KBM-7 (cell line): ENCODE measurements around the gene RNF157.
"Not testable (repeated sequence)": the region's sequence is repeated elsewhere in the genome, so short reads cannot be mapped to it uniquely, and the experiment has no call there.

Experiments used
- DNase-seq: peaks from one replicate; pipeline ENCODE4 v3.0.0-alpha.2; 2015
- in situ Hi-C: fragments of 300-500 bp; cut with MboI; formaldehyde crosslinking; loops from 2 replicates; pipeline ENCODE4 v1.14.3; 2020; ENCODE audit warnings: low sequenced_read_pairs, low pct_unique_long_range_greater_than_20kb, mixed read lengths

Gene RNF157

DNA sequence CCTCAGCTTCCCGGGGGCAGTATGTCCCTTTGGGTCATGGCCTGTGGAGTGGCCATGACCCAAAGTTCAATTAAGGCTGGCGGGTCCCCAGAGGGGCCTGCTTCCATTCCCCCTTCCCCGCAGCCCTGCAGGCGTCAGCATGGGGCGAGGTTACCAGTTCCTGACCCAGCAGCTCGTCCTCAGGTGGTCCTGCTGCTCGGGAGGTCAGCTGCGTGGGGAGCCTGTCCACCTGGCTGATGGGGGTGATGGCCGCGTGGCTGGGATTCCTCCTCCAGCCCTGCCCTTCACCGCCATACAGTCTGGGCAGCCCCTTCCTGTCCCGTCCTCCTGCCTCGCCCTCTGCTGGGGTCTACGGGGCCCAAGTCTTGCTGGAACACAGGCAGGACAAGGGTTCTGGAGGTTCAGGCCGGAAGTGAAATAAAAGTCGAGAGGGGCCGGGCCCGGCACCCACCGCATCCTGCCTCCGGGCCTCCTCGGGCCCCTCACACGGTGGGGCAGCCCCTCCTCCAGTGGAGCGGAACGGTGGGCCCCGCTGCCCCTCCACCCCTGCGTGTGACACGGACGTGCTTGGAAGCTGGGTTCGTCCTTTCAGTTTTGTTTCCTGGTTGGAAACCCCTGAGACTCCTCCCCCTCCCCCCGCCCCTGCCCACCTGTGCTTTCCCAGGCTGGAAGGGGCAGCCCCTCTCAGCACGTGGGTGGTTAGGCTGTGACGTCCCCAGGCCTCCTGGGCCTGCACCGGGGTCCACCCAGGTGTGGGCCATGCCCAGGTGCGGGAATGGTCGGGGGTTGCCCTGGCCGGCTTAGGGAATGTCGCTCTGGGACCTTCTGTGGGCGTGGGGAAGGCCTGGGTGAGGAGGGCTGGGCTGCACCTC, 31.6 kb upstream of the RNF157 start:
- in situ Hi-C loops: loop anchor here (10.0 kb wide), 1 partner anchor 147 kb away; no protein-coding TSS in a partner anchor
- no peak for DNase-seq

DNA sequence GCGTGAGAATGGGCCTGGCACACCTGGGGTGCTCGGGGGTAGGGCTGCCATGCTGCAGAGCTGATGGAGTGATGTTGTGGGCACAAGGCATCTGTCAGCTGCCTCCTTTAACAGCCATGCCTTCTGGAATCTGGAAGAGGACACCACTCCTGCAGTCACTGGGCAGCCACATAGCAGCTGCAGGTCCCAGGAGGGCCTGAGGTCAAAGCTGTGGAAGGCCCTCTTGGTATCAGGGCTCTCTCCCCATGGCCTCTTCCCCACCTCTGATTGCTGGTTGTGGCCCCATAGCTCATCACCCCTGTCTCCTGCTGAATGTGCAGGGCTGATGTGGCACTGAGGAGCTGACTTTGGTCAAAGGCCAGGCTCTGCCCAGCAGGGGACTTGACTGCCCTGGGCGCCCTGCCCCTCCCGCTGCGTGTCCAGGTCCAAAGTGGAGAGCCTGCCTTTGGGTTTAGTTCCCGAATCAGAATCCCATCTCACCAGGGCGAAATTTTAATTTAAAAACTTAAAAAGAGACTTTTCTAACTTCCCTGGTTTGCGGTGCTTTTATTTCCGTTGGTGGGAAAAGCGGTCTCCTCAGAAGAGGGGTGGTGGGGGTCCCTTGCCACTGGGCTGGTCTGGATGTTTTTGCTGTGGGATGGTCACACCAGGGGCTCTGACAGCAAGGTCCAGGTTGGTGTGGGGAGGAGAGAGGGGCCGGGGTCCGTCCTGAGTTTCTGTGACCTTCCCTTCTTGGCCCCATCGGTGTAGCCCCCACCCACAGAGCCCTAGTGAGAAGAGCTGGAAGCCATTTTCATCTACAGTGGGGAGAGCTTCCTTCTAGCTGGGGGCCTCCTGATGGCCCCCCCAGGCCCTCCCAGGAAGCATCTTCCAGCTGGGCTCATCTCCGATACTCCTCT, 30.7 kb upstream of the RNF157 start:
- DNase-seq: no peak
- in situ Hi-C loops: loop anchor here (10.0 kb wide), 1 partner anchor 146 kb away; no protein-coding TSS in a partner anchor

- in situ Hi-C loops: loop anchor here (10.0 kb wide), 1 partner anchor 145 kb away; no protein-coding TSS in a partner anchor
- no peak for DNase-seq
Observed at GRCh38 chr17:76270127-76270592, 29.9 kb upstream of the RNF157 start.

DNA sequence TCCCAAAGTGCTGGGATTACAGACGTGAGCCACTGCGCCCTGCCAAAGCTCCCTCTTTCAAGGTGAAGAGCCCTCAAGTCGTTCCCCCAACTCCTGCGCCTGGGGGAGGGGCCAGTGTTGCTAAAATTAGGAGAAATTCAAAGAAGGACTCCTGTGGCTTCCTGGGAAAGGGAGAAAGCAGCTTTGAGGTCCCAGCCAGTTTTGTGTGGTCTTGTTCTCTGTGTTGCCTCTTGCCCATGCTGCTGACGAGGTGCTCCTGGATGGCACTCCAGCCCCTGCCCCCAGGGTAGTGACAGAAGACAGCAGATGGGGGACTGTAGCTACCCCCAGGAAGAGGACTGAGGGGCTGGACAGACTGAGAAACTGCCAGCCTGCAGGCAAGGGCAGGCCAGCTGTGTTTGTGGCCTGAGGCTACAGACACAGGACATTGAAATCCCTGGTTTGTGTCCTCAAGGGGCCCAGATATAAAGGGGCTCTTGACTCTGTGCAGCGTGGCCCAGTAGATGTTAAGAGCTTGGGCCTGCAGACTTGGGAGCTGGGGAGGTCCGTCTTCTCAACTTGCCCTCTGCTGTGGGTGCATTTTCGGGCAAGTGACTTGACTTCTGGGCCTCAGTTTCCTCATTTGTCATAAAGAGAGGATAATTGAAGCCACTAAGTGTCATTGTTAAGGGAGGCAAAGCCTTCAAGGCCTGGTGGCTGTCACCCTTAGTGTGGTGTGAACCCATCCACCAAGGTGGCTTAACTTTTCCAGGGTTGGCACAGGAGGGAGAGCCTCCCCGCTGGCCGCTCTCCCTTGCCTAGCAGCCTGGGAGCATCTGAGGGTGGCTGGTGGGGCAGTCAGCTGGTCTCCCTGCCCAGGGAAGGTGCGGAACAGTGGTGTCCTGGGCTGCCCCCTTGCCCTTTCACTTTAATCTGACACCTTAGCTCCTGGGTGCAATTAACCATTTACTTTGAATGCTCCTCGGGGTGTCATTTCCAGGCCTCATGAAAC, 29.0 kb upstream of the RNF157 start:
- peak; percentile 86 for DNase-seq
- in situ Hi-C loops: no loop called here

DNA sequence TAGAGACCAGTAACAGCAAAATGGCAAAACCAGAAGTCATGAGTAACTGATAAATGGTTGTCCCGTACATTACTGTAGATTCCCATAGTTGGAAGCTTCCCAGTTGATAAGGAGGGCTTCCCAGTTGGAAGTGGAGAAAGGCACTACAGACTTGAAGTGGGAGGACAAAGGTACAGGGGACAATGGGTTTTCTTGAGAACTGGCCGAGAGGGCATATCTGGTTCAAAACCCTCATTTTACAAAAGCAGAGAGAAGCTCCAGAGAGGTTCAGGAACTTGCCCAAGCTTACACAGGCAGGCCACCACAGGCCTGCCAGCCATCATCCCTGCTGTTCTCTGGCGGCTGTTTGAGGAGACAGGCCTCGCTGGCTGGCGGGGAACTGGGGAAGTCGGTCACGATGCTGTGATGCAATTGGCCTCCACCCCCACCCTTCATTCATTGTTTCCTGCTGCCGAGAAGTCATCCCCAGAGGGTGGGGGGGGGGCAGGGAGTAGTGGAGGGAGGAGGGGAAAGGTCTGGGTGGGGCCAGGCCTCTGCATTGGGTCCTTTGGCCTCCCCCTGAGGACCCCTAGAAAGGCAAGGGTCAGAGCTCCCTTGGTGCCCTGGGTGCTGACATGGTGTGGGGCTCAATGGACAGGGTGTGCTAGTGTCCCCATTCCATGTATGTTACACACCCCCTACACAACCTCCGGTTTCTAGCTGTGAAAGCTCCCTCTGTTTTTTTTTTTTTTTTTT, 27.9 kb upstream of the RNF157 start:
- peak; percentile 95 for DNase-seq
- in situ Hi-C loops: no loop called here

DNA sequence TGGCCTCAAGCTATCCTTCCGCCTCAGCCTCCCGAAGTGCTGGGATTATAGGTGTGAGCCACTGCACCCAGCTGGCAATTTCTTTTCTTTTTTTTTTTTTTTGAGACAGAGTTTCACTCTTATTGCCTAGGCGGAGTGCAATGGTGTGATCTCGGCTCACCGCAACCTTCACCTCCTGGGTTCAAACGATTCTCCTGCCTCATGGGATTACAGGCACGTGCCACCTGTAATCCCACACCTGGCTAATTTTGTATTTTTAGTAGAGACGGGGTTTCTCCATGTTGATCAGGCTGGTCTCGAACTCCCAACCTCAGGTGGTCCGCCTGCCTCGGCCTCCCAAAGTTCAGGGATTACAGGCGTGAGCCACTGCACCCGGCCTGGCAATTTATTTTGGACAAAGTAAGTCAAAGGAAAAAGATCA, 27.3 kb upstream of the RNF157 start:
- in situ Hi-C loops: not testable (repeated sequence)

GRCh38 chr17:76267051-76267576, 26.8 kb upstream of the RNF157 start:
- DNase-seq: no peak
- in situ Hi-C loops: no loop called here

More for the DNA sequence above, 27.3 kb upstream of the RNF157 start:
- DNase-seq: not testable (repeated sequence)

DNA sequence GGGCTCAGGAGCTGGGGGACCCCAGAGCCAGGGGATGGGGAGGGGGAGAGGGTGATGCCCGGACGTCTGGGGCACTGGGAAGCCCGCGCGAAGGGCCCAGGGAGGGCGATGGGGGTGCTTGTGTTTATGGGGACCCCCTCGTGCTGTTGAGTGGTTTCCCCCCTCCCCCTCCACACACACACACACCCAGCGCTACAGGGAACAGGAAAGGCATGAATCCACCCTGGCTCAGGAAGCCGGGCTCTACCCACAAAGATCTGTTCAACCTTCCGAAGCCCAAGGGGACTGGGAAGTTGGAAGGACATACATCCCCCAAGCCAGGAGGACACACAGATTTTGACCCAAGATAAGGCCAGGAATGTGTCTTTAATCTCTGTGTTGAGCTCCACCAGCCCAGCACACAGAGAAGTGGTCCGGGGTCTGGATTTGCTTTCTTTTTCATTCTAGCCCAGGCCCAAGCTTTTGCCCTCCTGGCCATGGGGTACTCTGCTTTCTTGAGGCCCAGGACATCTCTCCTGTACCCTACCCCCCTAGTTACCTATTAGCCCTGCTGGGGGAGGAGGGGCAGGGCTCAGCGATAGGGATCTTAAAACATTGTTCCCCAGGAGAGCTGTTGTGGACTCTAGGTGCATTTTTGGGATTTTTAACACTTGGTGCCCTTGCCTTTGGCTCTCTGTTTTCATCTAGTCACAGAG, 26.1 kb upstream of the RNF157 start:
- in situ Hi-C loops: no loop called here
- peak; percentile 58 for DNase-seq

GRCh38 chr17:76265624-76266243, 25.4 kb upstream of the RNF157 start:
- in situ Hi-C loops: no loop called here
- DNase-seq: peak; percentile 47

- in situ Hi-C loops: no loop called here
Observed at GRCh38 chr17:76264755-76265623, 24.7 kb upstream of the RNF157 start, which contains the start of gene UBALD2. UBALD2 (plus strand) TSS chr17:76265348; CDS start chr17:76265506, 158 bp downstream.

DNA sequence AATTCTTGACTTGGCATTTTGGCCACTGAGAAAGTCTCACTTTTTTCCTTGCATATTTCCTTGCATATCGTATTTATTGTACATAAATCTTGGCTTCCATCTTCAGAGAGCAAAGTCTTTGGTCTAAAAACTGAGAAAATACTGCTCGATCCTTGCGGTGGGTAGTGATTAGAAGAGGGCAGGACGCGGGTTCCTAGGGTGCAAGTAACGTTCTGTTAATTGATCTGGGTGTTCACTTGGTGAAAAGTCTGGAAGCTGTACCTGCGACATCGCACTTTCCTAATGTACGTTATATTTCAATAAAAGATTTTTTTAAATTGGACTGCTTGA, 24.1 kb upstream of the RNF157 start:
- in situ Hi-C loops: no loop called here
- no peak for DNase-seq

More at GRCh38 chr17:76264755-76265623, 24.7 kb upstream of the RNF157 start, which contains the start of gene UBALD2:
- DNase-seq: peak; percentile 100

DNA sequence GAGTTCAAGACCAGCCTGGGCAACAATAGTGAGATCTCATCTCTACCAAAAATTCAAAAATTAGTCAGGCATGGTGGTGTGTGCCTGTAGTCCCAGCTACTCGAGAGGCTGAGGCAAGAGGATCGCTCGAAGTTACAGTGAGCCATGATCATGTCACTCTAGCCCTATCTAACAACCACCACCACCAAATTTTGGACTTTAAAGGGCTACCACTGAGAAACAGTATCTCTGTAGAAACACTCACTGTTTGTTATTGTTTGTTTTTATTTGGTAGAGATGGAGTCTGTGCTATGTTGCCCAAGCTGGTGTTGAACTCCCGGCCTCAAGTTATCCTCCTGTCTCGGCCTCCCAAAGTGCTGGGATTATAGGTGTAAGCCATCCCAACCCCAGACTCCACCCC, 23.6 kb upstream of the RNF157 start:
- in situ Hi-C loops: no loop called here
- DNase-seq: no peak

DNA sequence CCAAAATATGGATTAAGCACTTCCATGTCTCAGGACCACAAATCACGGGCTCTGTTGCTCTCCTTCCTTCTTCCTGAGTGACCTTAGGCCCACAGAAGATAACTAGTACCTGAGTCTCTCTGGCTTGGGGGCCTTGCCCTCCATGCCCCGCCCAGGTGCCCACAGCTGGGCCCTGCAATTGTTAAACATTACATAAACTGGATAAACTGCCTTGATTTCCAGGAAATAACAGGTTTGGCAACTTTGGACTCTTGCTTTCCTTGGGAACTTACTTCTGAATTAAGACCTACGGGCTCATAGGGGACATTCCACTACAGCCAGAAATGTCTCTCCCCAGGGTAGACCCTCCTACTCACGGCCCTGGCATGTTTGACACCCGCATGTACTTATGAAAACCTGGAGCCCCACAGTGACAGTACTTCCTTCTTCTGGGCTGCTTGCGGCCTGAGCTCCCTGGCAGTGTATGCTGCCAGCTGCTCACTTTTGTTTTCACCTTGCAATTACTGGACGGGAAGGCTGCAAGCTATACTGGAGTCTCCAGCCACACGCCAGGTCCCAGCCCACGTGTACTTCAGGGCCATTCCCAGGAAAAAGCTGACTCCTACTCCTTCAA, 22.5 kb upstream of the RNF157 start:
- in situ Hi-C loops: no loop called here
- peak; percentile 81 for DNase-seq

GRCh38 chr17:76261421-76262215, 21.3 kb upstream of the RNF157 start:
- in situ Hi-C loops: no loop called here
- DNase-seq: peak; percentile 48

GRCh38 chr17:76260669-76261068, 20.4 kb upstream of the RNF157 start:
- in situ Hi-C loops: no loop called here
- DNase-seq: no peak
